ENCODE data around the gene FLNC.
A peak's percentile ranks its signal among the peaks of the same experiment; 100 is the strongest.

The FLNC gene

DNA sequence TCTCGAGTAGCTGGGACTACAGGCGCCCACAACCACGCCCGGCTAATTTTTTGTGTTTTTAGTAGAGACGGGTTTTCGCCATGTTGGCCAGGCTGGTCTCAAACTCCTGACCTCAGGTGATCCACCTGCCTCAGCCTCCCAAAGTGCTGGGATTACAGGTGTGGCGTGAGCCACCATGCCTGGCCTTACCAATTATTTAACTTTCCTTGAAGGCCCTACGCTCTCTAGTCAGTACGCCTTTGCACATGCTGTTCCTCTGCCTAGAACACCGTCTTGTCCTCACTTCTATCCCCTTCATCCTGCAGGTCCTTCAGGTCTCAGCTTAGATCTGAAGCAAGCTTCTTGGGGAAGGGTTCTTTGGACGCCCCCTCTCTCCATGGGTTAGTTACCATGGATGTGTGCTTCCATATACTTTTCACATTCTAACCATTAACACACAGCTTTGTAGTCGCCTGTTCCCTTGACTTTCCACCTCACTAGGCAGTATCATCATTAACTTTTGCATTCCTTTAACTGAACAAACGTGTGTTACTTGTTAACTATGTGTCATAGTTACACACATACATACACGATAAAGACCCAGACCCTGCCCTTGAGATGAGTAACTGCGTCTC is 31.9 kb downstream of the FLNC start:
- no peak for DNase-seq (ENCODE audit: low spot score)

DNA sequence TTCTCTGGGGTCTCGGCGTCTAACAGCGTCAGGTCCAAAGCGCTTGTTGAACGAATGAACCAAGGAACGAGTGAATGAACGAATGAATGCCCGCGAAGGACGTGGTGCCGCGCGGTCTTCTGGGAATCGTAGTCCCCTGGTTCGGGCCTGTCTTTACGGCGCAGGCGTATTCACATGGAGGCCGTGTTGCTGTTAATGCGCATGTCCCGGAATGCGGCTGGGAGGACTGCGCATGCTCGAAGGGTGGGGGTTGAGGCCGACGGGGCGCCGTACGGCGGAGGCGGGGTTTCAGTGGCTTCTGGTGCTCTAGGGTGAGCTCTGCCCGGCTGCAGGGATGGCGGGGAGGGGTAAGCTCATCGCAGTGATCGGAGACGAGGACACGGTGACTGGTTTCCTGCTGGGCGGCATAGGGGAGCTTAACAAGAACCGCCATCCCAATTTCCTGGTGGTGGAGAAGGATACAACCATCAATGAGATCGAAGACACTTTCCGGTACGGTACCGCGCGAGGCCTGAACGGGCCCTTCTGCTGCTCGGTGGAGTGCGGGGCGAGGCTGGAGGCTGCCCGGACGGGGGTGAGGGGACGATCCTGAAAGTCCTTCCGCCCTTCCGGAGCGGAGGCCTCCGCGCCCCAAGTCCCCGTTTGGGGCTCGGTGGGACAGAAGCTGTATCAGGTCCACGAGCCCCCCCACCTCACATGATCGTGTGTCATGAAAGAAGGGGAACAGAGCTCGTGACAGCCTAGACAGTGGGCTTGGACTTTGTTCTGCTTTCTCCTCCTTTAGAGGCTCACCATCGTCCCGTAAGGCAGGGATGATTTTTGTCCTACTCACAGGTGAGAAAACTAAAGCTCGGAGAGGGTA is 32.6 kb downstream of the FLNC start, which contains the start of gene ATP6V1F:
TSS of gene ATP6V1F (plus strand) at position 286 of the 862 bp plus-strand sequence. CDS start at position 335, 49 bp downstream.
- DNase-seq (ENCODE audit: low spot score): peak; percentile 98

DNA sequence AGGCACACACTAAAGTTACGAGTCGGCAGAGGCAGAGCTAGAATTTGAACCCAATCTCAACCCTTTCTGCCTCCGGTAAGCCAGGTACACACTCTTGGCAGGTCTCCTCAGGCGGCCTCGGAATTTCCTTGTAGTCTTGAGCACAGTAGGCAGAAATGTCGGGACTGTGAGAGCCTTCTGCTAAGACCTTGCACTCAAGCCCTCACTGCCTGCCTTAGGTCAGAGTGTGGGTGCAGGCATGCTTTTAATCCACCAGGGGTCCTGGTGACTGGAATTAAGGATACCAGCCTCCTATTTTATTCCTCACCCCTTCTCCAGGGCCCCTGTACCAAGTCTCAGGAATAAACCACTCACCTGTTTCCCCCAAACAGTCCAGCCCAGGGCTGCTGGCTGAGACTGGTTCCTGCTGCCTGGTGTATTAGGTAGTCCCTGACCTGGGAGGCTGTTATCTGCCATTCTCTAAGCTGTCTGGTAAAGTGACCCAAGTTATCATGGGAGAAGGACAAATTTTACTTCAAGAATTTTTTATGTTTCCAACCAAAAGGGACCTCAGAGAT is 33.3 kb downstream of the FLNC start:
- DNase-seq (ENCODE audit: low spot score): peak; percentile 60

DNA sequence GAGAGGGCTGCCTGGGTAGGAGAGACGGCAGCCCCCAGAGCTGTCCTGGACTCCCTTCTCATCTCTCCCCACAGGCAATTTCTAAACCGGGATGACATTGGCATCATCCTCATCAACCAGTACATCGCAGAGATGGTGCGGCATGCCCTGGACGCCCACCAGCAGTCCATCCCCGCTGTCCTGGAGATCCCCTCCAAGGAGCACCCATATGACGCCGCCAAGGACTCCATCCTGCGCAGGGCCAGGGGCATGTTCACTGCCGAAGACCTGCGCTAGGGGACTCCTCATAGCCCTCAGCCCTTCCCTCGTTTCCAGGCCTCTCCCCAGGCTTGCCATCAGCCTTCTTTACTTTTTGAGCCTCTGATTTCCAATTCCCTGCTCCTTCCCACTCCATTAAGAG is 35.1 kb downstream of the FLNC start:
- no peak for DNase-seq (ENCODE audit: low spot score)

DNA sequence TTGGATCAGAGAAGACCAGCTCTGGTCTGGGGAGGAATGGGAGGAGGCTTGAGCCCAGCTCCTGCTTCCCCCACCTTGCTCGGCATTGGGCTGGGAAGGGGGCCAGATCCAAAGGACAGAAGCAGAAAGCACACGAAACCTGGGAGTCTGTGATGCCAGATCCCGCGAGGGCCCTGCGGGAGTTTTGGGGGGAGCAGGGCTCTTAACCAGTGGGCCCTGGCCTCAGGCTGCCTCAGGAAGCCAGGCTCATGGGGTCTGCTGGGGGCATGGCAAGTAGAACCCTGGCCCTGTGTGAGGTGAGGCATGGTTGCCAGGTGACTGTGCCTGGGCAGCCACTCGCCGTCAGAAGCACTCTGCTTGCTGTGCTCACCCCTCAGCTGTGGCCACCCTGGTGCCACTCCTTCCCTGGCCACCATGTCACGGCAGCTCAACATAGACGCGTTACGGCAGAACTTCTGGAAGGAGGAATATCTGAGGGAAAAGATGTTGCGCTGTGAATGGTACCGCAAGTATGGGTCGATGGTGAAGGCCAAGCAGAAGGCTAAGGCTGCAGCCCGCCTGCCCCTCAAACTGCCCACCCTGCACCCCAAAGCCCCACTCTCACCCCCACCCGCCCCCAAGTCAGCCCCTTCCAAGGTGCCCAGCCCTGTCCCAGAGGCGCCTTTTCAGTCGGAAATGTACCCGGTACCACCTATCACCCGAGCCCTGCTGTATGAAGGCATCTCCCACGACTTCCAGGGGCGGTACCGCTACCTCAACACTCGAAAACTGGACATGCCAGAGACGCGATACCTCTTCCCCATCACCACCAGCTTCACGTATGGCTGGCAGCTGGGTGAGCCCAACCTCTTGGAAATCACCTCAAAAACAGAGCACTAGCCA is 36.0 kb downstream of the FLNC start:
- no peak for DNase-seq (ENCODE audit: low spot score)

DNA sequence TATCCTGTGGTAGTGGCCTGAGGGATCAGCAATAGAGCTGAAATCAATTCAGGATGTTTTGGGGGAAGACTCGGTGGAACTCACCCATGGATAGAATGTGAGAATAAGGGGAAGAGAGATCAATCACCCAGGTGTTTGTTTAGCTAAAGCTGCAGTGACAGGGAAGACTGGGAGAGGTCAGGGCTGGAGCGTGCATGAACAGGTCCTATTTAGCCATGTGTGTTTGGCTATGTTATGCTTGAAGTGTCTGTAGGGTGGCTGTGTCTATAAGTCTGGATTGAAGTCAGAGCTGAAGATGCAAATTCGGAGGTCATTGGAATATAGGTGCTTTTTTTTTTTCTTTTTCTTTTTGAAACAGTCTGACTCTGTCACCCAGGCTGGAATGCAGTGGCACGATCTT is 37.0 kb downstream of the FLNC start:
- DNase-seq (ENCODE audit: low spot score): no peak

DNA sequence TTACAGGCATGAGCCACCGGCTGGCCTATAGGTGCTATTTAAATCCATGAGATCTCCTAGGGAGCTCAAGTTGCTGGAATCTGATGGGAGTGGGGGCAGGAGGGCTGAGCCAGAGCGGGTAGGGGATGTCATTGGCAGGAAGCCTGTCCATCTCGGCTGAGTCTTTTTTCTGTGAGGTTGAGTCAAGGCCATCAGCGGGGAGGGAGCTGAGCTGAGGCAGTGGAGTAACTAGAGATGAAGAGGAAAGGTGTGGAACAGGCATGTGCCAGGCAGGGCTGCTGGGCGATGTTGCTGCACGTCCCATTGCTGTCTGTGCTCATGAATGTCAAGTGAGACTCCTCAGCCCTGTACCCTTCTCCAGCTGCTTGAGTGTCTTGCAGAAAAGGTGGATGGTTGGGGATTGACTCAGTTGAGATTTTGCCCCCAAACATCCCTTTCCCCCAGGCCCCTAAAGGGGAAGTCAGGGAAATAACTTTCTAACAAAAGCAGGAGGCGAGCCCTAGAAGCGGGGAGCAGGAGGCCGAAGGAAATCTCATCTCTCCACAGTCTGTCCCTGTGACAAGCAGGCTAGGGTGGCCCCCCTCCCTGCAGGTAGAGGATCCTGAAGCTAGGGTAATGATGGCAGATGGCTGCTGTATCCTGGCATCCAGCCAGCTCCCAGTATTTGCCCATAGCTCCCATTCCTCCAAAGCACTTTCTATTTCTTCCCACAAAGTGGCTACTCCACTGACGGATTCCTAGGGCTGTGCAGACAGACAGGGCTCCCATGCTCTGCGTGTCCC is 37.8 kb downstream of the FLNC start:
- DNase-seq (ENCODE audit: low spot score): no peak

DNA sequence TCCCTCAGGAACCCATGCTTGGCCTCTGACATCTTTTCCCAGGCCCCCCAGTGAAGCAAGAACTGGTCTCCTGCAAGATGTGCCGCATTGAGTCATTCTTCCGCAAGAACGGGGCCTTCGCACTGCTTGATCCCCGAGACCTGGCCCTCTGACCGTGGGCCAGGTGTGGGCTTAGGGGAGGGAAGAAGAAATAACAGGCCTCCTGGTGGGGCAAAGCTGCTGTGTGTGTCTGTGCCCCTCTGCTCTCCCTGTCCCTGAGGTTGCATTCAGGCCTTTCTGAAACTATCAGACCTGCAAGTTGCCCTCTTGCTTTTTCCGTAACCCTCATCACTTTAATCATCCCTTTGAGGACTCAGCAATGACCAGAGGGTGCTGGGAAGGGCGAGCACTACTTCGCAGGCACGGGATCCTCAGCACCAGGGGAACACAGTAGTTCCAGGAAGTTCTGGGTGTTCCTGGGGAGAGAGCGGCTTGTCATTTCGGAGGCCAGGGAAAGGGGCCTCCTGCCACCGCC is 38.5 kb downstream of the FLNC start:
- DNase-seq (ENCODE audit: low spot score): no peak

DNA sequence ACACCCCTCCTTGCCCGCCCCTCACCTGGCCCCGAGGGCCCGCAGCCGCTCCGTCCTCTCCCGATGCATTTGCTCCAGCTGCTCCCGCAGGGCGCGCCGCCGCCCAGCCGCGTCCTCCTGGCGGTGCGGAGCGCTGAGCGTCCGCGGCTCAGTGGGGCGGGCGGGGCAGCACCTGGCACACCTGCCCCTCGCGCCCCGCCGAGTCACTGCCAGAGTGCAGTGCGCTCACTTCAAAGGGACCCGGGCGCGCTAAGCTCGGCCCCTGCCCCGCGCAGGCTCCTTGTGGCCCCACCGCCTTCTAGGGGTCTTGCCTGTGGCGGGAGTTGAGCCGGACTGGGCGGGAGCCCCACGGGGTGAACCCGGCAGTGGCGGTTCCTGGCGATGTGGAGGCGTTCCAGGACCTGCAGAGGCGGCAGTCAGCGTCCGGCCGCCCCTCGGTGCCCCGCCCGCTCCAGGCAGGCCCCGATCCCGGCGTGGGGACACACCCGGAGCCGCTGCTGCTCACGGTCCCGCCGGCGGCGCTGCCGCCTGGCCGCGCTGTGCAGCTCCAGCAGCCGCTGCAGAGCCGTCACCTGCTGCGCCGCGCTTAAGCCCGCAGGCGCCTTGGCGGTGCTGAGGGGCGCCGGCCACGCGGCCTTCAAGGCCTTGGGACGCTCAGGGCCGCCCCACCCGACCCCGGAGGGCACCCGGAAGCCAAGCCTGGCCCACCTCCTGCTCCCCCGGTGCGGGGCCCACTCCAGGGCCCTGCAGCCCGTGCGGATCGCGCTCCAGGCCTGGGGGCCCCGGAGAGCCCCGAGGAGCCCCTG is 39.1 kb downstream of the FLNC start:
- no peak for DNase-seq (ENCODE audit: low spot score)

DNA sequence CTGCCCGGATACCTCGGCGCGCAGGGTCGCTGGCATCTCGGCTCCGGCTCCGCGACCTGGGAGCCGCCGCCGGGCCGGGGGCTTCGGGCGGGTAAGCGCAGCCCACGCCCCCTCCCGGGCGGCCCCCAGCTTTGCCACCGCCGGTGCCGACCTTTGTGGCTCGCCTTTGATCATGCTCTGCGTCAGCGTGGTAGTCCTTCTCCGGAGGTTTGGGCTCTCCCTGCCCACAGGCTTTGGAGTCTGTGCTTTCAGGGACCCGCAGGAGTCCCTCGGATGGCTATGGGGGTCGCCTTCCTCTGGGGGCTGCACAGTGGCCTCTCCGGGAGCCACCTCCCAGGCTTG is 39.7 kb downstream of the FLNC start:
- no peak for DNase-seq (ENCODE audit: low spot score)

DNA sequence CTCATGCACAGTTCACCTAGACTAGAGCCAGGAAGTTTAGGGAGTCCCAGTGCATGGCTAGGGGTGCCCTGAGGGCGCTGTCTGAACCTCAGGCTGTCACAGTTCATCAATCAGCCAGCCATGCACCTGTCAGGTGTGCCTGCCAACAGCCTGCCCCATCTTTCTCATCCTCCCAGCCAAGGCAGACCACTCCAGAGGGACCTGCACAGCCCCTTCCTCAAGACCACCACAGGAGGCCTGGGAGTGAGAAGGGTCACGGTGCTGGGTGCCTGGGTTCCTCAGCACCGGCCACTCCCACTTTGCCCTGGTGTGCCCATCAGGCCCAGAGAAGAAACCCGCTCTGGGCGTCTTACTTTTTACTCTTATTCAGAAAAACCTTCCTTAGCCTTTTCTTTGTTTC is 40.8 kb downstream of the FLNC start:
- DNase-seq (ENCODE audit: low spot score): no peak

DNA sequence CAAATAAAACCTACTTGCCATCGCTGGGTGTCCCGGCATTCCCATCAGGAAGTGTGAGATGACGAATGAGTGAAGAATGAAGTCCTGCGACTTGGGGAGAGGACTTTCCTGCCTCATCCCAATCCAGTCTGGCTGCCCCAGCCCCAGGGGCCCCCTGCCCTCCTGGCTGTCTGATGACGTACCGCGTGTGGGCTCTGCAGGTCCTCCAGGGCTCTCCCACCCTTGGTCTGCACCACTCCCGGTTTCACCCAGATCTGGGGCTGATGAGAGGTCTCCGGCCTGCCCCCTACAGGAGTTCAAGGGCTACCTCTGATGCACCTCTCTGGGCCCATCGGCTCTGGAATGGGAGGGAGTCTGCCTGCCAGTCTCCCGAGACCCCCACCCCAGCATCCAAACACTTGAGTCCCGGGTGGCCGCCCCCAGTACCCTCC is 42.2 kb downstream of the FLNC start:
- no peak for DNase-seq (ENCODE audit: low spot score)

DNA sequence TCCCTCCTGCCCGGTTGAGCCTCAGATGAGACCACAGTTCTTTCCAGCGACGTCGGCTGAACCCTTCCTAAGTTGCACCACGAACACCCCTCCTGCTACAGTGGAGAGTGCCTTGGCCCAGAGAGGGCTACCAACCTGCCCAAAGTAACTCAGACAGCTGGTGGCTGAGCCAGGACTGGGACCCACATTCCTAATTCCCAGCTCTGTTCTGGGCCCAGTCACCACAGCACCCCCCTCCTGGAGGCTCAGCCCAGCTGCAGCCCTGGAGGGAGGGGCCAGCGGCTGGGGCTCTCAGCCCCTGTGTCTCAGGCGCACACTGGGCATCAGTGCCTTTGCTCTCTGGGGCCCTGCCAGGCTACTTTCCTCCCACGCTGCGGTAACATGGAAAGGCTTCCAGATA is 43.0 kb downstream of the FLNC start:
- DNase-seq (ENCODE audit: low spot score): no peak

DNA sequence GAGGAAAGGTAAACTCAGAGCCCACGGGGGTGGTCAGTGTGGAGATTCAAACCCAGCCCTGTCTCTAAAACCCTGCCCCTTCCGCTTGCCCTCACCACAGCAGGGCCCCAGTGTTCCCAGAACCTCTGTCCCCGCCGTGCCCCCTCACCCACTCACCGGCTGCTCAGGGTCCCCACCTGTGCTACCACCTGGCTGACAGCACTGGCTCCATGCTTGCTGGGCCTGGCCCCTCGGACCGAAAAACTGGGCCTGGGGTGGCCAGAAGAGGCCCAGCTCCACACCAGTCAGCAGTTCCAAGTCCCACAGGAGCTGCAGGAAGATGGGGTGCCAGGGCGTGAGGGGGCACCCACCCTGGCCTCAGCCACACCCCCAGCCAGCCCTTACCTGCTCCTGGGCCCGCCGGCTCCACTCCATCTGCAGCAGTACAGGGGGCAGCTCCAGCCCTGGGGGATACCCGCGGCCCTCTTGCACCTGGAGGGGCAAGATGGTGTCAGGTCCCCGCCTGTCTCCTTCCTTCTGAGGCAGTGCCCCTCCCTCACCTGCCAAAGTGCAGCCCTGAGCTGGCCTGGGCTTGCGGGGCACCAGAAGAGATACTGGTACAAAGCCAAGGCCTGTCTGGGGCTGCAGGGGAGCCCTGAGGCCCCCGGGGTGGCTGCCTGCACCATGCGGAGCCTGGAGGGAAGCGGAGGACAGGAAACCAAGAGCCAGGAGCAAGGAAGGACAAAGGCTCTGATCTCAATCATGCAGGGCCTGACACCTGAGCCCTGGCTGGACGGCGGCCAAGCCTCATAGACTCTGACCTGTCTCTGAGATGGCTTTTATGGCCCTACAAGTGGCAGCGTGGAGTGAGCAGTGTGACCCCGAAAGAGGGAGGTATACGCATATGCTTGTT is 44.2 kb downstream of the FLNC start:
- DNase-seq (ENCODE audit: low spot score): no peak

DNA sequence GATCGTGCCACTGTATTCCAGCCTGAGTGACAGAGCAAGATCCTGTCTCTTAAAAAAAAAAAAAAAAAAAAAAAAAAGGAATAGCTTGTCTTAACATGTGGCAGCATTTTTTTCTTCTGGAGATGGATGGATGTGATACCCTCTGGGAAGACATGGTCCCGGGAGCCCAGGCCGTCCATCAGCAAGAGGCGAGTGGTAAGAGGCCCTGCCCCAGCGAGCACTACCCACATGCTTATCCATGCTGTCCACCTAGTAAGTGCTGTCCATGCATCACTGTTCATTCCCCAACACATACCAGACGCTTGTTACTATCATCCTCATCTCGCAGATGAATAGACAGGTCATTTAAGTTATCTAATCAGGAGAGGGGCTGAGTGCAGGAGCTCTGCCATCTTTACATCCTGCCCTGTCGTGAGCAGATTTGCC is 45.3 kb downstream of the FLNC start:
- no peak for DNase-seq (ENCODE audit: low spot score)

DNA sequence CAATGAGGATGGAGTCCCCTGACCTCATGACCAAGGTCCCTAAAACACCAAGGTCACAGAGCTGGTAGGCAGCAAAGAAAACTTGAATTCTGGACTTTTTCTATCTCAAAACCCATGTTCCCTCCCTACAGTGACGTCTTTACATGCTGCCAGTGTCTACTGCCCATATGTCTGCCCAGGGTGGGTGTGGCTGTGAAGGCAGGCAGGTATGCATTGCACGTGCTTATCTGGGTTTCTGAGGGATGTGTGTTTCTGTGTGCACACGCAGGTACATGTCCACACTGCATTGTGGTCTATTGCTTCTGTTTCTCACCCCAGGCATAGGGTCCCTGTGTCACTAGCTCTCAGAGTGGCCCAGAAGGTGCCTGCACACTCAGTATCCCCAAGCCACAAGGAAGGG is 45.9 kb downstream of the FLNC start:
- DNase-seq (ENCODE audit: low spot score): no peak

DNA sequence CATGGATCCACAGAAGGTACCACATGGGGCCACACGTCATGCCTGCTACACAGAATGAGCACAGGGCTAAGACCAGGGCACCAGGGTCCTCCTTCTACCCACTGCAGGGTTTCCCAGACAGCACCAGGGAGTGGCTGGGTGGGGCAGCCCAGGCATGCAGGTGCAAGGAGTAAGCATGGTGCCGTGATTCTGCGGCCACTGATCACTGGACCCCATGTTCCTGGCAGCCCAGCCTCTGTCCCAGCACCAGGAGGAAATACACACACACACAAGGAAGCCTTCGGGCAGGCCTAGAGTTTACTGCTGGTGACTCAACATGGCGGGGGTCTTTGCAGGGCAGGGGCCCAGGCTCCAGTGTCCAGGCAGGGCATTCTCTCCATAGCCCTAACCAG is 46.4 kb downstream of the FLNC start:
- DNase-seq (ENCODE audit: low spot score): no peak

DNA sequence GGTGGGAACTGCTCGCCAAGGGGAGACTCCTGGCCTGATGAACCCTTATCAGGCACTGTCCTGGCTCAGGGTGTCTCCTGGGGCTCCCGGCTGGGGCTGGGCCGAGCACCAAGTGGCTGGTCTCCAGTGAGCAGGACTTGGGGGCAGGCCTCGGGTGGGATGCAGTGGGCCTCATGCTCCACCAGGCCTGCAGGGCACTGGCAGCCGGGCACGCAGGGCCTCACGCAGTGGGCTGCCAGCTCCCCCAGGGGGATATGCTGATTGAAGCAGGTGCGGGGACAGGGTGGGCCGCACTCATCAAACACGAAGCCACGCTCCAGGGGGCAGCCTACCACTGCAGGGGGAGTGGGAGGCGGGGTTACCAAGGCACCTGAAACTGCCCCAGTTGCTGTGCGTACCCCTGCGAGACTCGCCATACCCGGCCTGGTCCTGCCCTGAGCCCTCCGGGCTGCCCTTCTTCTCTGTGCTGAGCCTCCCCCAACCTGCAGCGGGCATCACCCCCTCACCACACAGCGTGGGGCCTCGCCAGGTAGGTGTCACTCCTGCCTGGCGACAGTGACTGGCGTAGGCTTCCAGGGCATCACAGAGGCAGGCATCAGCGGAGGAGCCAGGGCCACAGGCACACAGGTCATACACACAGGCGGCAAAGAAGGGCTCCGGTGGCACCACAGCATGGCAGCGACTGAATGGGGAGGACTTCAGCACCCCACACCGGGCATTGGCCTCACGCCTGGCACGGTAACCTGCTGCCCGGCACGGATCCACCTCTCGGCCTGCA is 47.0 kb downstream of the FLNC start:
- DNase-seq (ENCODE audit: low spot score): no peak

DNA sequence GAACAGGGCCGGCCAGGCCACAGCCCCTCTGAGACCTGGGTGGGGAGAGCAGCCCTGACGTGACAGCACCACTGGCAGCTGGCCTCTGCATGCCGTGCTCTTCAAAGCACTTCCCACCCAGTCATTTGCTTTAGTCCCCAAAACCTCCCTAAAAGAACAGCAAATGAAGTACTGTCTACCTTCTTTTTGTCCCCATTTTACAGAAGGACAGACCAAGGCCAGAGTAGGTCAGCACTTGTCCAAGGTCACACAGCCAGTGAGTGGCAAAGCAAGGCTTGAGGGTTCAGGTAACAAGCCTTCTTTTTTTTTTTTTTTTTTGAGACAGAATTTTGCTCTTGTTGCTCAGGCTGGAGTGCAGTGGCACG is 47.5 kb downstream of the FLNC start:
- no peak for DNase-seq (ENCODE audit: low spot score)

All from hematopoietic multipotent progenitor cell treated with erythropoietin and hydrocortisone succinate and interleukin-3 and kit ligand, for 17 days (in vitro differentiated cells).